ENCODE results near the gene KBTBD13.

The KBTBD13 gene

GRCh38 chr15:65051266-65051665 is 25.3 kb upstream of the KBTBD13 start:
- no peak for DNase-seq (ENCODE audit: low read depth)

- no peak for DNase-seq (ENCODE audit: low read depth)
Observed at GRCh38 chr15:65052956-65053355, 23.6 kb upstream of the KBTBD13 start.

DNA sequence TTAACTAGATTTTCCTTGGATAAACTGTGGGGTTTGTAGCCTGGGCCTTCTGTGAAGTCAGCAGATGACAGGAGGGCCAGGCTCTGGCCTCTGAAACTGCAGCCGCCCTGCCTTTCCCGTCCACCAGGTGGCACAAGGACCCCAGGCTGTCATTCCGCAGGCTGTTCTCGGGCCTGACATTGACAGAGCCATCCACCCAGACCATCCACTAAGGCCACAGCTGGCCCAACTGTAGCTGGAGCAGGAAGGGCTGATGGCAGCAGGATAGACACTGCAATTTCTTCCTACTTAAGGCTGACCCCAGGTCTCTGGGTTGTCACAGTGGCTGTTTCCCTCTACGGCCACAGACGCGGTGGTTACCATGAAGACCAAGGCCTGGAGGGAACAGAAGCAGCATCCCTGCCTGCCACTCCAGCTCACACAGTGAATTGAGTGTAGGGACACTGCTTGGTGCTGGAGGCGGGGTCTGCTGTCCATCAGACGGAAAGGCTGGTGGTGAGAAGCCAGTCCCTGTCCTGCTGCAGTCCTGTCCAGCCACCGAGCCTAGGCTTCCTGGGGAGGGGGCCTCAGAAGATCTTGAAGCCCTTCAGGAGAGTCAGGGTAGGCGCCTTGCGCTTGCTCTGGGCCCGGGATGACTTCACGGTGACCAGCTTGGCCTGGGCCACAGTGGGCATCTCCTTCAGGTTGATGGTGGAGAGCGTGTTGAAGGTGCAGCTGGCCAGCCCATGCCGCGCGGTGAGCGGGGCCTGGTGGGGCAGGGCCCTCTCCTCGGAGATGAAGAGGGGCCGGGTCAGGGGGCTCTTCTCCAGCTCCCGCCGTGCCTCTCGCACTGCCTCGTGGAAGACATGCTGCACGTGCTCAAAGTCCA is 22.0 kb upstream of the KBTBD13 start:
- DNase-seq (ENCODE audit: low read depth): peak; percentile 26

DNA sequence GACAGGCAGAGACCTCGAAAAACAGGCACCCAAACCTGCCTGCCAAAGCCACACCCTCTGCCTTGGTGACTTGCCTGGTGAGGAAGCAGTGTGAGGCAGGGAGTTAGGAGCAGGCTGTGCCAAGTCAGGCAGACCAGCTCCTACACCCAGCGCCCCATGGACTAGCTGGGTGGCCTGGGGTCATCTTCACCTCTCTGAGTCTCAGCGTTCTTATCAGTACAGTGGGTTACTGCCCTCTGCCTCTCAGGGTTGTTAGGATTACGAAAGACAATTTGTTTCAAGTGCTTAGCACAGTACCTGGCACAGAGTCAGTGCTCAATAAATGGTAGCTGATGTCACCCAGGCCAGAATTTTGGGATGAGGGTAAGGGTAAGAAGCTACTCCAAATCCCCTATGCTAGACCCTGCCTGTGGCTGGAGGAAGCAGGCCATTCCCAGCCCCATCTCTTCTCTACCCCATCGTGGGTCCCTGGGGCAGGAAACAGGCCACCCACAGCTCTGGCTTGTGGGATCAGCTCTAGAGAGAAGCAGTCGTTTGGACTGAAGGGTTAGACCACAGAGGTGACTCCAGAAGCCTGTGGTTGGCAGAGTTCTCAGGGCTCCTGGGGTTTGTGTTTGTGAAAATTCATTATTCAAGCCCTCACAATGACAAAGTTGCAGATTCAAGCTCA is 21.2 kb upstream of the KBTBD13 start:
- DNase-seq (ENCODE audit: low read depth): no peak

GRCh38 chr15:65056106-65056505 is 20.4 kb upstream of the KBTBD13 start:
- no peak for DNase-seq (ENCODE audit: low read depth)

DNA sequence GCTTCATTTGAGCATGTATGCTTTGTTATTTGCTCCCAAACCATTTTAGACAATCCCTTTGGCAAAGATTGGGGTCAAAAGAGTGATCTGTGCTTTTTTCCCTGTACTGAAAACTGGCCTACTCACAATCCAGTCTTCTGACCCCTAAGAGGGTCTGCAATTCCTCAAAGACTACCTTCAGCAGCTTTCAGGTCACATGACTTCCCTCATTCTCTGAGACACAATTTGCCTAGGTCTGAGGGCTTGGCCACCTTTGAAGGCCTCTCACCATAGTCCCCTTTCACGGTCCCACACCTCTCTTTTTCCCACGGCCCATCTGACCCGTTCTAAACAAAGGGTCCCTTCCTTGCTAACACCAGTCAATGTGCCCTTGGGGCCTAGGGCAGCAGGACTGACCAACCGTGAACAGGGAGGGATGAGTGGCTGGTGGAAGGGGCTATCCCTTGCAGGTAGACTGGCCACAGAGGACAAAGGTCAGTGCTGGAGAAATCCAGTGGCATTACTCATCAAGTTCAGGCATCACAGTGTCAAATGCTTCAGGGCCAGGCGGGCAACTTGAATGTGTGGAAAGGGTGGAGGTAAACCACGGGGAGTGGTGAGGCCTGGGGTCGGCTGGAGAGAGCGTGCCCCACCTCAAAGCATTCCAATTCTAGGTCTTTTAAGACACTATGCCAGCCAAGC is 19.5 kb upstream of the KBTBD13 start:
- DNase-seq (ENCODE audit: low read depth): no peak

DNA sequence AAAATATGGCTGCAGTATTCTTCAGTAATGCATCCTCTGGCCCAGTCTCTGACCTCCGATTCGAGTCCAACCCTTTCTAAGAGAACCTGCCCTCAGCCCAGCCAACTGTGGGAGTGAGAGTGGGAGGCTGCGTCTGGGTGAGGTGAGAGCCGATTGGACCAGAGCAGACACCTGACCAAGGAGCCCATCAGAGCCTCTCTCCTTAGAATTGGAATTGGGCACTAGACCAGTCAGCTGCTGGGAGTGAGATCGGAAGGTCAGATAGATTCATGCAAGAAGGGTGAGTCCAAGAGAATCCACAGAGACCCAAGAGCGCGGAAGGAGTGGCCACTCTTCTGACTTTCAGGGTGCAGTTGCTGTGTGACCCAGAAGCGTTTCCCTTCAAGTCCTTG is 19.0 kb upstream of the KBTBD13 start:
- DNase-seq (ENCODE audit: low read depth): no peak

GRCh38 chr15:65058394-65059368 is 17.9 kb upstream of the KBTBD13 start:
- no peak for DNase-seq (ENCODE audit: low read depth)

DNA sequence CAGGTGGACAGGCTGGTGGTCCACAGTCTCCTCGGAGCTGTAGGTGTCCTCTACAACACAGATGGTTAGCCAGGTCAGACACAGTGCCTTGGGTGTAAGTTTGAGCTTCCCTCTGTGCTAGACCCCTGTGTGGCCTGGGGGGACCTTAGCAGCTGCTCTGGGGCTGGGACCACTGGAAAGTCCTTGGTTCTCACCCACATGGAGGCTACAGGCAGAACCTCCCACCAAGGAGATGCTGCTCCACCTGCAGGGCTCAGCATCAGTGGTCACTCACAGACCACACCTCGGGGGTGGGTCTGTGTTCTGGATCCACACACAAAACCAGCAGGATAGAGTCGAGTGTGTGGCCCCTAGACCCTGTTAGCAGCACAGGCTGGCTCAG is 17.2 kb upstream of the KBTBD13 start:
- DNase-seq (ENCODE audit: low read depth): no peak

DNA sequence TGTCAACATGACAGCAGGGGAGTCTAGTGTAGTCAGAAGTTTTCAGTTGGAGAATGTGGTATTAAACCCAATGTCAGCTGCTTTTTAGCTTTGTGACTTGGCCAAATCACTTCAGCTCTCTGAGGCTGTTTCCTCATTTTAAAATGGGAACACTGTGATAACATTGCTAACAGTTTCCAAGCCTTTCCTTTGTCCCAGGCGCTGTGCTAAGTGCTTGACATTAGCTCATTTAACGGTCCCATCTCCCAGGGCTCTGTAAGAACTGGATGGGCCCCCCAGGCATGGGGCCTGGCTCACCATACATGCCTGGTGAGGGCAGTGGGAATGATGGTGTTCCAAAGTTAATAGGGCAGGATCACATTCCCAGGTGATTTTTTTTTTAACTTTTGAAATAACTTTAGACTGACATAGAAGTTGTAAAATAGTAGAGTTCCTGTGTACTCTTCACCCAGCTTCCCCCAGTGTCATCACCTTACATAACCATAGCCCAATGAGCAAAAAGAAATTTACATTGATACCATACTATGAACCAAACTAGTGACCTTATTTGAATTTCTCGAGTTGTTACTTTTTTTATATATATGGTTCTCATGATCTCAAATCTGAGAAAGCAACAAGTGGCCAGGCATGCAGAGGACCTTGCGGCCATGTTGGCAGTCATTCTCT is 16.5 kb upstream of the KBTBD13 start:
- DNase-seq (ENCODE audit: low read depth): no peak

DNA sequence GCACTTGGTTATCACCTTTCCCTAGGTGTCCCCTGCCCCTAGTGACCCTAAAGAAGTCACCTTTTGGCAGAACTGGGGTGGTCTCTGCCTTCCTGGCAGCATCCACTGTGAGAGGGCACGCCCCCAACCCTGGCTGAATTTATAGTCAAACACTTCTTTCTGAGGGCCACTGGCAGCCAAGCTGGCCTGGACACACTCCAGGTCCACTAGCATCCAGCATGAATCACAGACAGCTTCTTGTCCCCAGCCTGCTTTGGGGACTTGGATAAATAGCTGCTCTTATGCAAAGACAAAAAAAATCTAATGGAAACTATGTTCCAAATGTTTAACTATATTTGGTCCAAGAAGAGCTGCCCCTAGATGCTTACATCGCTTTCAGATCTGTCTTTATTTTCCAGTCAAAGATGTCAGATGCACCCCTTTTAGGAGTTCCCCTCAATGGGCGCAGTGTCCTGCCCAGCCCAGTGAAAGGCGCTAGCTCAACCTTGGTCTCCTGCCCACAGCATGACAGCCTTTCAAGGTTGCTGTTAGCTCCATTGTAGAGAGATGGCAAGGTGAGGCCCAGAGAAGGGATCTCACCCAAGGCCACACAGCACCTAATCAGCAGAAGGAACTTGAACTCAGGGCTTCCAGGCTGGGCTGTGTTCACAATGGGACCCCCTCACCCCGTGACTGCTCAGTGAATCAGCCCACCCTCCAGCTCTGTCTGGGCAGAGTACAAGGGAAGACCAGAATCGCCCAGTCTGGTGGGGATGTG is 15.7 kb upstream of the KBTBD13 start:
- no peak for DNase-seq (ENCODE audit: low read depth)

DNA sequence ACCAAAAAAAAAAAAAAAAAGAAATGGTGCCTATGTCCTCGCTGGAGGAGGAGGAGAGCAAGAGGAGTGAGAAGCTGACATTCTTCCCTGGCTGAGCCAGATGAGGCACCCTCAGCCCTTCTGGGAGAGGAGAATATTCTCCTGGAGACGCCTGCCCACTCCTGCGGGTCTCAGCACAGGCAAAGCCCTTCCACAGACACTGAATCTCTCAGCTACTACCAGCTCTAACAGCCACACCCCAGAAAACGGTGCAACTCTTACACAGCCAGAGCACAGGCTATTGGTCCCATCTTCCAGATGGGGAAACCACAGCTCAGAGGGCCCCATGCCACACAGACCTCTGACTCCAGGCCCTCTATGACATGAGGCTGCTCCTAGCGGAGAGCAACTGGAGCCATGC is 14.5 kb upstream of the KBTBD13 start:
- no peak for DNase-seq (ENCODE audit: low read depth)

DNA sequence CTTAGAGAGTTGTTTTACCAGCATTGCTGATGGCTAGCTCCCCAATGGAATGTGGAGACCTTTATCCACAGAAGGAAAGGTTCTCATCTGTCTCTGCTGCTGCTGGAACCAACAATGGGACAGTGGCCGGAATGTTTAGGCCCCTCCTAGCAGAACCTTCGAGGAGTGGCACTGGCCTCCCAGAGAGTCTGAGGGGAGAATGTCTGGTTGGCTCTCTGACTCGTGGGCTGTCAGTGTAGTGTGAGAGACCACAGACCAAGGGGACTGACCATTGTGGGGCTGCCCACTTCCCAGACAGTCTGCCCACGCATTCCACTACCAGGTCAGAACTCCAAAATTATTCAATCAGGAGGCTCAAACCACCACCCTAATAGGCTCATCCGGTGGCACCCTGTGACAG is 13.8 kb upstream of the KBTBD13 start:
- no peak for DNase-seq (ENCODE audit: low read depth)

- no peak for DNase-seq (ENCODE audit: low read depth)
Observed at GRCh38 chr15:65066001-65066634, 10.4 kb upstream of the KBTBD13 start.

DNA sequence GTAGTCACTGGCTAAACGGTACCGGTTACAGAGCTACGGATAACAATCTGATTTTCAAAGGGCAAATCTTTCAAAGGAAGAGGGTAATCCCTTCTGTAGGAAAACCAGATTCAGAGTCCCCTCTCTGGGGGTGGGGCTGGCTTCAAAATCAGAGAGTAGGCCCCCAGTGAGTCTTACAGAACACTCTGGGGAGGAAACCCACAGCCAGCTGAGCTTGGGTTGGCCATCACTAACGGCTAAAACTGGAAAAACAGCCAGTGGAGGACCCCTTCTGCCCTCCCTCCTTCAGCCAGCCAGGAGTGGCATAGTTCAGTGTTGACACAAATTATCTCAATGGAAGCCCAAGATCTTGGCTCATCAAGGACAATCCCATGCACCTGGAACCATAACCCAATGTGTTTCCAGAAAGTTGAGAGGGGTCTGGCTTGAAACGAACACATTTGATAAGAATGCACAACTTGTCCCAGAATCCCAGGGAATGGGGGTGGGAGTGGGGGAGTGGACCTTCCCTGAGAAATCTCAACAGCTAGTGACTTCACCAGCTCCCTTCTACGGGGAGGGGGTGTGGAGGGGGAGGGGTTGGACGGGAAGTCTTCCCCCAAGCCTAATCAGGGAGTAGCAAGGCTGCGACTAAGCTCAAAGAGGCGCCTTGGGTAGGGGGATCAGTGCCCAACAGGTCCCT is 9.8 kb upstream of the KBTBD13 start:
- DNase-seq (ENCODE audit: low read depth): no peak

DNA sequence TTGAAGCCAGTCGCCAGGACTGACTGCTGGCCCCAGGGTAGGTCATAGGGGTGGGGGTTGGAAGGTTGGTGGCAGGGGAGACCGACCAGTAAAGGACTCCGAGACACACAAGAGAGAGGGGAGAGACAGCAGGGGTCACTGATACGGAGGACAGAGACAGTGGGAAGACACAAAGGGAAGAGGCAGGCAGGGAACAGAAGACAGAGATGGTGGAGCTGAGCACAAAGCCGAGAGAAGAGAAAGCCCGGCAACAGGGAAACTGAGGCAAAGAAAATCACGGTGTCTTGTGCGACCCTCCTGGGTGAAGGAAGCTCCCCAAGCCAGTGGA is 9.3 kb upstream of the KBTBD13 start:
- no peak for DNase-seq (ENCODE audit: low read depth)

- DNase-seq (ENCODE audit: low read depth): no peak
Observed at GRCh38 chr15:65067645-65068402, 8.7 kb upstream of the KBTBD13 start, which contains the start of gene RASL12. RASL12 (minus strand) TSS chr15:65067991; CDS start chr15:65067835, 156 bp downstream.

- DNase-seq (ENCODE audit: low read depth): no peak
Observed at GRCh38 chr15:65068403-65068788, 8.2 kb upstream of the KBTBD13 start.

GRCh38 chr15:65069179-65069578 is 7.4 kb upstream of the KBTBD13 start:
- DNase-seq (ENCODE audit: low read depth): no peak
